ENCODE data around the gene NRXN2.

NRXN2 gene

GRCh38 chr11:64715756-64716472 is 7.1 kb downstream of the NRXN2 start:
- no peak overlapping the region for H3K9ac ChIP-seq (ENCODE audit: low read length)
- no peaks in the 10 kb centered on the region for H3K9me3 ChIP-seq (ENCODE audit: low read length)
- H3K36me3 ChIP-seq (ENCODE audit: insufficient read depth, low read length): no peaks in the 10 kb centered on the region
- no peak overlapping the region for H3K27ac ChIP-seq (ENCODE audit: low read depth, low read length)
- no peak overlapping the region for H3K4me3 ChIP-seq (ENCODE audit: low read depth in 1 of 2, low read length in 2 of 2)
- peaks cover 41 to 83% of the 10 kb centered on the region in 2 donors for H3K27me3 ChIP-seq (ENCODE audit: control insufficient read depth in 1 of 2, insufficient read depth in 2 of 2, low read length in 2 of 2)
- H3K4me1 ChIP-seq (ENCODE audit: insufficient read depth, low read length): no peaks in the 10 kb centered on the region

- Histone ChIP-seq H3K27ac (ENCODE audit: low read depth, low read length) (no peak overlapping the region), H3K4me1 (ENCODE audit: insufficient read depth, low read length) (no peaks in the 10 kb centered on the region), H3K27me3 (ENCODE audit: control insufficient read depth in 1 of 2, insufficient read depth in 2 of 2, low read length in 2 of 2) (peaks cover 49 to 83% of the 10 kb centered on the region in 2 donors)
Measured at GRCh38 chr11:64715110-64715509, 7.9 kb downstream of the NRXN2 start.

GRCh38 chr11:64714666-64715065 is 8.3 kb downstream of the NRXN2 start:
- H3K9me3 ChIP-seq (ENCODE audit: low read length): no peaks in the 10 kb centered on the region
- no peak overlapping the region for H3K9ac ChIP-seq (ENCODE audit: low read length)
- peaks cover 52 to 86% of the 10 kb centered on the region in 2 donors for H3K27me3 ChIP-seq (ENCODE audit: control insufficient read depth in 1 of 2, insufficient read depth in 2 of 2, low read length in 2 of 2)
- H3K4me3 ChIP-seq (ENCODE audit: low read depth in 1 of 2, low read length in 2 of 2): no peak overlapping the region
- H3K36me3 ChIP-seq (ENCODE audit: insufficient read depth, low read length): no peaks in the 10 kb centered on the region
- no peak overlapping the region for H3K27ac ChIP-seq (ENCODE audit: low read depth, low read length)
- H3K4me1 ChIP-seq (ENCODE audit: insufficient read depth, low read length): no peaks in the 10 kb centered on the region

More at GRCh38 chr11:64715110-64715509, 7.9 kb downstream of the NRXN2 start:
- Histone ChIP-seq H3K9ac (ENCODE audit: low read length) (no peak overlapping the region), H3K9me3 (ENCODE audit: low read length) (no peaks in the 10 kb centered on the region), H3K4me3 (ENCODE audit: low read depth in 1 of 2, low read length in 2 of 2) (no peak overlapping the region), H3K36me3 (ENCODE audit: insufficient read depth, low read length) (no peaks in the 10 kb centered on the region)

GRCh38 chr11:64713781-64714363 is 9.1 kb downstream of the NRXN2 start:
- H3K4me3 ChIP-seq (ENCODE audit: low read depth in 1 of 2, low read length in 2 of 2): no peak overlapping the region
- no peaks in the 10 kb centered on the region for H3K9me3 ChIP-seq (ENCODE audit: low read length)
- H3K9ac ChIP-seq (ENCODE audit: low read length): no peak overlapping the region
- H3K27me3 ChIP-seq (ENCODE audit: control insufficient read depth in 1 of 2, insufficient read depth in 2 of 2, low read length in 2 of 2): peaks cover 49 to 91% of the 10 kb centered on the region in 2 donors
- H3K27ac ChIP-seq (ENCODE audit: low read depth, low read length): no peak overlapping the region
- no peaks in the 10 kb centered on the region for H3K4me1 ChIP-seq (ENCODE audit: insufficient read depth, low read length)
- H3K36me3 ChIP-seq (ENCODE audit: insufficient read depth, low read length): no peaks in the 10 kb centered on the region

- H3K4me3 ChIP-seq (ENCODE audit: low read depth in 1 of 2, low read length in 2 of 2): no peak overlapping the region
- H3K4me1 ChIP-seq (ENCODE audit: insufficient read depth, low read length): no peaks in the 10 kb centered on the region
- no peaks in the 10 kb centered on the region for H3K36me3 ChIP-seq (ENCODE audit: insufficient read depth, low read length)
- H3K9me3 ChIP-seq (ENCODE audit: low read length): no peaks in the 10 kb centered on the region
- H3K27me3 ChIP-seq (ENCODE audit: control insufficient read depth in 1 of 2, insufficient read depth in 2 of 2, low read length in 2 of 2): peaks cover 53 to 87% of the 10 kb centered on the region in 2 donors
- no peak overlapping the region for H3K27ac ChIP-seq (ENCODE audit: low read depth, low read length)
- no peak overlapping the region for H3K9ac ChIP-seq (ENCODE audit: low read length)
Measured at GRCh38 chr11:64713016-64713707, 9.8 kb downstream of the NRXN2 start.

GRCh38 chr11:64712430-64713015 is 10.5 kb downstream of the NRXN2 start:
- Histone ChIP-seq H3K27me3 (ENCODE audit: control insufficient read depth in 1 of 2, insufficient read depth in 2 of 2, low read length in 2 of 2) (peaks cover 55 to 81% of the 10 kb centered on the region in 2 donors), H3K27ac (ENCODE audit: low read depth, low read length) (no peak overlapping the region), H3K4me1 (ENCODE audit: insufficient read depth, low read length) (no peaks in the 10 kb centered on the region), H3K9ac (ENCODE audit: low read length) (no peak overlapping the region), H3K36me3 (ENCODE audit: insufficient read depth, low read length) (no peaks in the 10 kb centered on the region), H3K9me3 (ENCODE audit: low read length) (no peaks in the 10 kb centered on the region), H3K4me3 (ENCODE audit: low read depth in 1 of 2, low read length in 2 of 2) (no peak overlapping the region)

- Histone ChIP-seq H3K36me3 (ENCODE audit: insufficient read depth, low read length) (no peaks in the 10 kb centered on the region), H3K4me3 (ENCODE audit: low read depth in 1 of 2, low read length in 2 of 2) (no peak overlapping the region), H3K4me1 (ENCODE audit: insufficient read depth, low read length) (no peaks in the 10 kb centered on the region), H3K27ac (ENCODE audit: low read depth, low read length) (no peak overlapping the region), H3K27me3 (ENCODE audit: control insufficient read depth in 1 of 2, insufficient read depth in 2 of 2, low read length in 2 of 2) (peaks cover 51 to 81% of the 10 kb centered on the region in 2 donors), H3K9ac (ENCODE audit: low read length) (no peak overlapping the region), H3K9me3 (ENCODE audit: low read length) (no peaks in the 10 kb centered on the region)
Measured at GRCh38 chr11:64711956-64712362, 11.0 kb downstream of the NRXN2 start.

- H3K9ac ChIP-seq (ENCODE audit: low read length): no peak overlapping the region
Measured at GRCh38 chr11:64711138-64711955, 11.7 kb downstream of the NRXN2 start.

GRCh38 chr11:64710418-64711137 is 12.4 kb downstream of the NRXN2 start:
- no peak overlapping the region for H3K9ac ChIP-seq (ENCODE audit: low read length)

More at GRCh38 chr11:64711138-64711955, 11.7 kb downstream of the NRXN2 start:
- H3K36me3 ChIP-seq (ENCODE audit: insufficient read depth, low read length): no peaks in the 10 kb centered on the region
- H3K4me1 ChIP-seq (ENCODE audit: insufficient read depth, low read length): no peaks in the 10 kb centered on the region
- H3K27ac ChIP-seq (ENCODE audit: low read depth, low read length): no peak overlapping the region
- peaks cover 50 to 81% of the 10 kb centered on the region in 2 donors for H3K27me3 ChIP-seq (ENCODE audit: control insufficient read depth in 1 of 2, insufficient read depth in 2 of 2, low read length in 2 of 2)
- H3K9me3 ChIP-seq (ENCODE audit: low read length): no peaks in the 10 kb centered on the region
- no peak overlapping the region for H3K4me3 ChIP-seq (ENCODE audit: low read depth in 1 of 2, low read length in 2 of 2)

GRCh38 chr11:64705501-64705900 is 17.5 kb downstream of the NRXN2 start:
- H3K36me3 ChIP-seq (ENCODE audit: insufficient read depth, low read length): no peaks in the 10 kb centered on the region
- peaks cover 13 to 30% of the 10 kb centered on the region in 2 donors for H3K27me3 ChIP-seq (ENCODE audit: control insufficient read depth in 1 of 2, insufficient read depth in 2 of 2, low read length in 2 of 2)
- H3K9me3 ChIP-seq (ENCODE audit: low read length): no peaks in the 10 kb centered on the region
- H3K4me1 ChIP-seq (ENCODE audit: insufficient read depth, low read length): no peaks in the 10 kb centered on the region
- no peak overlapping the region for H3K9ac ChIP-seq (ENCODE audit: low read length)
- H3K4me3 ChIP-seq (ENCODE audit: low read depth in 1 of 2, low read length in 2 of 2): no peak overlapping the region
- H3K27ac ChIP-seq (ENCODE audit: low read depth, low read length): no peak overlapping the region

More at GRCh38 chr11:64710418-64711137, 12.4 kb downstream of the NRXN2 start:
- H3K27ac ChIP-seq (ENCODE audit: low read depth, low read length): no peak overlapping the region
- no peaks in the 10 kb centered on the region for H3K9me3 ChIP-seq (ENCODE audit: low read length)
- no peak overlapping the region for H3K4me3 ChIP-seq (ENCODE audit: low read depth in 1 of 2, low read length in 2 of 2)
- H3K4me1 ChIP-seq (ENCODE audit: insufficient read depth, low read length): no peaks in the 10 kb centered on the region
- H3K36me3 ChIP-seq (ENCODE audit: insufficient read depth, low read length): no peaks in the 10 kb centered on the region
- peaks cover 50 to 73% of the 10 kb centered on the region in 2 donors for H3K27me3 ChIP-seq (ENCODE audit: control insufficient read depth in 1 of 2, insufficient read depth in 2 of 2, low read length in 2 of 2)

Measured in muscle layer of colon (tissue), 2 donors.